Smooth muscle cell (in vitro differentiated cells): Measurements from ENCODE around the gene FNDC3B. TPM values are rescaled to one million over a fixed set of nuclear protein-coding genes. Genes with fewer than 3 reads are reported as not detected.

ENCODE experiments used
- DNase-seq: peaks from one replicate; lab custom pipeline; 2025; ENCODE audit not compliant: unreplicated experiment; lab: John Stamatoyannopoulos, UW
- H2AFZ ChIP-seq: fragments of 200-600 bp; sonication (generic); 2 replicates; pipeline ENCODE4 v1.6.0; 2016; ENCODE audit warnings: antibody characterized with exemption, low read depth, mild to moderate bottlenecking
- H3F3A ChIP-seq: fragments of 200-600 bp; sonication (generic); 2 replicates; pipeline ENCODE4 v1.6.0; 2017; ENCODE audit warnings: antibody characterized with exemption, low read depth
- H3K27ac ChIP-seq: fragments of 200-600 bp; sonication (generic); 2 replicates; pipeline ENCODE4 v1.5.1; 2016; ENCODE audit warnings: low read depth, mild to moderate bottlenecking
- H3K27me3 ChIP-seq: fragments of 200-600 bp; sonication (generic); 2 replicates; pipeline ENCODE4 v1.6.1; 2016; ENCODE audit warnings: low read depth, mild to moderate bottlenecking
- H3K36me3 ChIP-seq: fragments of 200-600 bp; sonication (generic); 2 replicates; pipeline ENCODE4 v1.5.1; 2016; ENCODE audit warnings: low read depth
- H3K4me1 ChIP-seq: fragments of 200-600 bp; sonication (generic); 2 replicates; pipeline ENCODE4 v1.5.1; 2016; ENCODE audit warnings: low read depth
- H3K4me2 ChIP-seq: fragments of 200-600 bp; sonication (generic); 2 replicates; pipeline ENCODE4 v1.6.0; 2016; ENCODE audit warnings: mild to moderate bottlenecking
- H3K4me3 ChIP-seq: fragments of 200-600 bp; sonication (generic); 2 replicates; pipeline ENCODE4 v1.5.1; 2016; ENCODE audit warnings: mild to moderate bottlenecking
- H3K79me2 ChIP-seq: fragments of 200-600 bp; sonication (generic); 2 replicates; pipeline ENCODE4 v1.6.0; 2016; ENCODE audit warnings: low read depth, mild to moderate bottlenecking
- H3K9ac ChIP-seq: fragments of 200-600 bp; sonication (generic); 2 replicates; pipeline ENCODE4 v1.6.0; 2016; ENCODE audit warnings: low read depth
- H3K9me3 ChIP-seq: fragments of 200-600 bp; sonication (generic); replicated peaks from 2 replicates; pipeline ENCODE4 v1.5.1; 2016; ENCODE audit warnings: low read depth
- H4K20me1 ChIP-seq: fragments of 200-600 bp; sonication (generic); 2 replicates; pipeline ENCODE4 v1.6.0; 2016; ENCODE audit warnings: low read depth
- CTCF ChIP-seq: fragments of 200-600 bp; sonication (generic); IDR thresholded peaks from 2 replicates; pipeline ENCODE4 v1.5.1; 2017; ENCODE audit warnings: borderline replicate concordance, mild to moderate bottlenecking, antibody characterized with exemption; ENCODE audit not compliant: insufficient read depth, poor library complexity, severe bottlenecking
- whole genome bisulfite sequencing: methylation state at CpG from one replicate; pipeline ENCODE4 v1.1.7; 2016; ENCODE audit warnings: low lambda C conversion rate; 5-methylcytosine and 5-hydroxymethylcytosine counted together
- polyA plus RNA-seq: library from polyadenylated mRNA; unstranded; fragments of >200 nt; fragmentation: Nextera tagmentation; extraction: Ambion mirVana; gene quantifications from 2 replicates; pipeline ENCODE4 v1.2.1, GENCODE V29; 2016
- total RNA-seq: library from RNA; depleted of rRNA; stranded (reverse); fragments of >200 nt; gene quantifications from 2 replicates; pipeline ENCODE4 v1.2.3, GENCODE V29; 2014

The FNDC3B gene
- total and polyA plus RNA-seq, 2 experiments from 2014 or later, result 149 to 294 TPM

DNA sequence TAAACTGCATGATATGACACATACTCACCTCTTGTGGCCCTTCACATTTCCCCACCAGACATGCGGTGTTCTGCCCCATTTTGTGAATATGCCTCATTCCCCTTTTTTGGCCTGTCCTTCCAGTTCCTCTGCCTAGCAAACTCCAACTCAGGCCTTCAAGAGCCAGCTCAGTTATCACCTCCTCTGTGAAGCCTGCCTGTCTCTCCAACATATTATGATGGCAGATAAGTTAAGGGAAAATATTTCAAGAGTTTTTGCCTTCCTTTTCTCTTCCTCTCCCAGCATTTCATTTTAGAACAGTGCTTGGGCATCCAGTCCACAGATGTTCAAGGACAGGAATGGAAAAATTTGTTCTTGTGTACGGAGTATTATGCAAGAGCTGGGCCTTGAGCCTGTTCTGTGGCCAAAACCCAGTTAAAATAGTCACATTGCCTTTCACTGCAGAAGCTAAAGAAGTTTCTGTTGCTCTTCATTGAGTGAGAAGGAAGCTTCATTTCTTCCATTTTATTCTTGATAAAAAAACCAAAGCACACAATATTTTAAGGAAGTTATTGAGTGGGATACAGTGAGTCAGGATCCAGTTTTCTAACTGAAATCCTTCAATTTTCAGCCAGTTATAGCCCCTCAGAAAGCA lies 216.8 kb downstream of the FNDC3B start:
- no peaks in the 10 kb centered on the region for H3K27me3 ChIP-seq
- no peak overlapping the region for H3K4me2 ChIP-seq
- peaks cover 99% of the 10 kb centered on the region for H3K79me2 ChIP-seq
- H3K36me3 ChIP-seq, result peaks cover 8% of the 10 kb centered on the region
- no peak overlapping the region for H2AFZ ChIP-seq
- peaks cover 99% of the 10 kb centered on the region for H4K20me1 ChIP-seq
- H3K9me3 ChIP-seq, result no peaks in the 10 kb centered on the region
- no peak for TF ChIP-seq CTCF
- DNase-seq, result no peak
- peak overlapping the region; percentile 80 for H3K27ac ChIP-seq
- peaks cover 20% of the 10 kb centered on the region for H3K4me1 ChIP-seq
- 63% methylated on average over 2 of the region's 2 CpGs for WGBS
- H3F3A ChIP-seq, result peaks cover 60% of the 10 kb centered on the region
- no peak overlapping the region for H3K9ac ChIP-seq
- no peak overlapping the region for H3K4me3 ChIP-seq

DNA sequence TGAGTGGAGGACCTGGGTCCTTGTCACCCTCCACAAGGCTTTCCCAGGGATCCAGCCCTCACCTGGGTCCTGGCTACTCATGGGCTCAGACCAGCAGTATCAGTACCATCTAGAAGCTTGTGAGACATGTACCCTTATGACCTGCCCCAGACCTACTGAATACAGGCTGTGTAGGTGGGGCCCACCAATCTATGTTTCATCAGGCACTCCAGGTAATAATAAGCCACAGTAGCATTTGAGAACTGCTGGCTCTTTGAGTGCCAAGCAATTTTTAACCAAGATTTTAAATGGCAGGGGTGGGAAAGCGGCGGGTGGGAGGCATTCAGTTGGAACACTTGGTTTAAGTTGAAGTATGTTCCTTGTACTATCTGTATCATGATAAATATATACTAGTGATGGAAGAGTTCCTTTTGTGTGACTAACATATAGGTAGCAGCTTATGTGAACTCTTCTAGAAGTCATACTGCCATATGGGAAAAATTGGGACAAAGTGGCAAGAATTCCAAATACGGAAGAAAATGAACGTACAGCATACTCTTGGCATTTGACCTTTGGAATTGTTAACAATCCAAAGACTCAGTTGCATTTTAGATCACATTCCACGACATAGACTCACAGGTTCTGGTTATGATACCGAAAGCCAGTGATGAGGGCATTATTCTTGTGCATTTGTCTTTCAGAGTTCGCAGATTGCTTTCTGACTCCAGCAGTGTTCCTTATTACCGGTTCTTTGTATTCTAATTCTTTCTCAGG lies 218.4 kb downstream of the FNDC3B start:
- DNase-seq, result no peak
- Histone ChIP-seq H3K27ac (peak overlapping the region; percentile 80), H3K4me3 (no peak overlapping the region), H3K4me1 (peaks cover 20% of the 10 kb centered on the region), H3K36me3 (no peaks in the 10 kb centered on the region), H3F3A (peaks cover 53% of the 10 kb centered on the region), H4K20me1 (peaks cover 100% of the 10 kb centered on the region), H3K9ac (peak overlapping the region; percentile 34), H3K79me2 (peaks cover 99% of the 10 kb centered on the region), H2AFZ (no peak overlapping the region), H3K27me3 (no peaks in the 10 kb centered on the region), H3K4me2 (peak overlapping the region; percentile 25), H3K9me3 (no peaks in the 10 kb centered on the region)
- TF ChIP-seq CTCF, result no peak
- WGBS, result 83% methylated on average over 8 of the region's 8 CpGs

DNA sequence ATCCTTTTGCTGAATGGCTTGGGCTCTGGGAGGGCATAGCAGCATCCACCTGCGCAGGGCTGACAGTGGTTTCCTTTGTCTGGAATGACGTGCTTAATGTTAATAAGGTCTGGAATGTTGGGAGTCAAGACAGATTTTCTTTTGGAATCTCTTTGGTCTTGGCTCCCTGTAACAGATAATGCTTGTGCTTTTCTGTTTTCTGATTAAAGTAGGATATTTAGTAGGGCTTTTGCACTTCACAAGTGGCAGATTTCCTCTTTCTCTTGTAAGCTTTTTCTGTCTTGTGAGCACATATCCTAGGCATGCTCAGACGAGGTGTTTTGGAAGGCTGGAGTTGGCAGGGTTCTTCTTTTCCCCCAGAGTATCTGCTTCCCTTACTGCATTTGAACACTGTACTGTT lies 219.2 kb downstream of the FNDC3B start:
- Histone ChIP-seq H3K27me3 (no peaks in the 10 kb centered on the region), H4K20me1 (peaks cover 99% of the 10 kb centered on the region), H2AFZ (no peak overlapping the region), H3K36me3 (peaks cover under 1% of the 10 kb centered on the region), H3K9me3 (no peaks in the 10 kb centered on the region), H3K4me3 (no peak overlapping the region), H3K4me1 (peaks cover 20% of the 10 kb centered on the region), H3K79me2 (peaks cover 99% of the 10 kb centered on the region), H3K27ac (peak overlapping the region; percentile 80), H3K4me2 (peak overlapping the region; percentile 25), H3F3A (peaks cover 49% of the 10 kb centered on the region), H3K9ac (peak overlapping the region; percentile 34)
- WGBS, result 46% methylated on average over 3 of the region's 3 CpGs
- DNase-seq, result no peak
- no peak for TF ChIP-seq CTCF

- no peak overlapping the region for H3K9ac ChIP-seq
- 57% methylated on average over 6 of the region's 6 CpGs for WGBS
- no peak overlapping the region for H3K4me3 ChIP-seq
- H3F3A ChIP-seq, result peaks cover 54% of the 10 kb centered on the region
- H3K36me3 ChIP-seq, result peaks cover 6% of the 10 kb centered on the region
- no peak for DNase-seq
- no peak for TF ChIP-seq CTCF
- H3K4me2 ChIP-seq, result peak overlapping the region; percentile 25
- no peaks in the 10 kb centered on the region for H3K9me3 ChIP-seq
- peaks cover 99% of the 10 kb centered on the region for H4K20me1 ChIP-seq
- no peaks in the 10 kb centered on the region for H3K27me3 ChIP-seq
- H3K27ac ChIP-seq, result peak overlapping the region; percentile 80
- peaks cover 99% of the 10 kb centered on the region for H3K79me2 ChIP-seq
- H3K4me1 ChIP-seq, result peaks cover 20% of the 10 kb centered on the region
- no peak overlapping the region for H2AFZ ChIP-seq
Measured at GRCh38 chr3:172259111-172259541, 219.7 kb downstream of the FNDC3B start.
